ENCODE measurements around the gene VIPAS39. TPM values are rescaled to one million over a fixed set of nuclear protein-coding genes. Genes with fewer than 3 reads are reported as not detected.

The VIPAS39 gene
- total and polyA plus RNA-seq, 2 of the 13 experiments (the other 11 are each of a cell fraction or from before 2014, with no cell fraction given): 13.3 to 21.5 TPM

GRCh38 chr14:77478796-77479195 is 21.4 kb upstream of the VIPAS39 start:
- no peaks in the 10 kb centered on the region for H3K27me3 ChIP-seq (ENCODE audit: control insufficient read depth in 1 of 2, insufficient read depth in 2 of 2, low read length in 2 of 2)
- BruUV-seq (replicated peaks): no TSS peak
- H3K4me3 ChIP-seq (replicated peaks in 1 of 3; ENCODE audit: insufficient read depth in 1 of 3, low read depth in 2 of 3, low read length in 3 of 3): no peak overlapping the region
- in situ Hi-C loops (cut with HindIII; ENCODE audit: extremely low pct_ligation_motif_present, low pct_unique_long_range_greater_than_20kb): no loop called here
- no peak overlapping the region for H3K9ac ChIP-seq (ENCODE audit: insufficient read depth, low read depth, low read length)
- DNase-seq (ENCODE audit: low spot score): no peak
- H3K4me1 ChIP-seq (ENCODE audit: insufficient read depth, low read length): no peaks in the 10 kb centered on the region
- intact Hi-C loops (cut with micrococcal nuclease; ENCODE audit: unreplicated experiment): no loop called here
- no peak for FAIRE-seq
- ChIA-PET POLR2A (no interaction called here), CTCF (ENCODE audit: low intra/inter-chr PET ratio, low total read pairs) (no interaction called here)
- 100% methylated on average over 1 of the region's 1 CpG for WGBS (ENCODE audit: low lambda C conversion rate)
- no peak for ATAC-seq
- H3K9me3 ChIP-seq (ENCODE audit: low read length): no peaks in the 10 kb centered on the region
- no peaks in the 10 kb centered on the region for H4K20me1 ChIP-seq (ENCODE audit: insufficient read depth, low read length)
- H2AFZ ChIP-seq (ENCODE audit: low read length): no peak overlapping the region
- no peak overlapping the region for H3K27ac ChIP-seq (ENCODE audit: extremely low read length, insufficient read depth, low read length)
- H3K79me2 ChIP-seq (ENCODE audit: insufficient read depth, low read length): no peaks in the 10 kb centered on the region
- peaks cover 36 to 44% of the 10 kb centered on the region in 2 experiments for H3K36me3 ChIP-seq (replicated peaks in 1 of 2; ENCODE audit: control insufficient read depth in 1 of 2, insufficient read depth in 2 of 2, low read length in 2 of 2)
- no peak overlapping the region for H3K4me2 ChIP-seq (ENCODE audit: low read depth, low read length)
- TF ChIP-seq BHLHE40 (IDR thresholded peaks at IDR 0.05; ENCODE audit: low read length) (no peak), SMC3 (IDR thresholded peaks at IDR 0.05; ENCODE audit: low read length) (no peak), NFIC (IDR thresholded peaks at IDR 0.05; ENCODE audit: low read length) (no peak), THYN1 (CRISPR knock-in tag; IDR thresholded peaks at IDR 0.05; ENCODE audit: borderline replicate concordance, low read depth) (no peak), HOXD1 (CRISPR knock-in tag; IDR thresholded peaks at IDR 0.05) (no peak), ZNF512B (CRISPR knock-in tag; IDR thresholded peaks at IDR 0.05; ENCODE audit: borderline replicate concordance) (no peak), CCDC6 (CRISPR knock-in tag; IDR thresholded peaks at IDR 0.05) (no peak)
- TF ChIP-seq, protein P1, sequence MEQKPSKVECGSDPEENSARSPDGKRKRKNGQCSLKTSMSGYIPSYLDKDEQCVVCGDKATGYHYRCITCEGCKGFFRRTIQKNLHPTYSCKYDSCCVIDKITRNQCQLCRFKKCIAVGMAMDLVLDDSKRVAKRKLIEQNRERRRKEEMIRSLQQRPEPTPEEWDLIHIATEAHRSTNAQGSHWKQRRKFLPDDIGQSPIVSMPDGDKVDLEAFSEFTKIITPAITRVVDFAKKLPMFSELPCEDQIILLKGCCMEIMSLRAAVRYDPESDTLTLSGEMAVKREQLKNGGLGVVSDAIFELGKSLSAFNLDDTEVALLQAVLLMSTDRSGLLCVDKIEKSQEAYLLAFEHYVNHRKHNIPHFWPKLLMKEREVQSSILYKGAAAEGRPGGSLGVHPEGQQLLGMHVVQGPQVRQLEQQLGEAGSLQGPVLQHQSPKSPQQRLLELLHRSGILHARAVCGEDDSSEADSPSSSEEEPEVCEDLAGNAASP (CRISPR knock-in tag; IDR thresholded peaks at IDR 0.05; ENCODE audit: borderline replicate concordance): no peak
- TF ChIP-seq, protein P2, sequence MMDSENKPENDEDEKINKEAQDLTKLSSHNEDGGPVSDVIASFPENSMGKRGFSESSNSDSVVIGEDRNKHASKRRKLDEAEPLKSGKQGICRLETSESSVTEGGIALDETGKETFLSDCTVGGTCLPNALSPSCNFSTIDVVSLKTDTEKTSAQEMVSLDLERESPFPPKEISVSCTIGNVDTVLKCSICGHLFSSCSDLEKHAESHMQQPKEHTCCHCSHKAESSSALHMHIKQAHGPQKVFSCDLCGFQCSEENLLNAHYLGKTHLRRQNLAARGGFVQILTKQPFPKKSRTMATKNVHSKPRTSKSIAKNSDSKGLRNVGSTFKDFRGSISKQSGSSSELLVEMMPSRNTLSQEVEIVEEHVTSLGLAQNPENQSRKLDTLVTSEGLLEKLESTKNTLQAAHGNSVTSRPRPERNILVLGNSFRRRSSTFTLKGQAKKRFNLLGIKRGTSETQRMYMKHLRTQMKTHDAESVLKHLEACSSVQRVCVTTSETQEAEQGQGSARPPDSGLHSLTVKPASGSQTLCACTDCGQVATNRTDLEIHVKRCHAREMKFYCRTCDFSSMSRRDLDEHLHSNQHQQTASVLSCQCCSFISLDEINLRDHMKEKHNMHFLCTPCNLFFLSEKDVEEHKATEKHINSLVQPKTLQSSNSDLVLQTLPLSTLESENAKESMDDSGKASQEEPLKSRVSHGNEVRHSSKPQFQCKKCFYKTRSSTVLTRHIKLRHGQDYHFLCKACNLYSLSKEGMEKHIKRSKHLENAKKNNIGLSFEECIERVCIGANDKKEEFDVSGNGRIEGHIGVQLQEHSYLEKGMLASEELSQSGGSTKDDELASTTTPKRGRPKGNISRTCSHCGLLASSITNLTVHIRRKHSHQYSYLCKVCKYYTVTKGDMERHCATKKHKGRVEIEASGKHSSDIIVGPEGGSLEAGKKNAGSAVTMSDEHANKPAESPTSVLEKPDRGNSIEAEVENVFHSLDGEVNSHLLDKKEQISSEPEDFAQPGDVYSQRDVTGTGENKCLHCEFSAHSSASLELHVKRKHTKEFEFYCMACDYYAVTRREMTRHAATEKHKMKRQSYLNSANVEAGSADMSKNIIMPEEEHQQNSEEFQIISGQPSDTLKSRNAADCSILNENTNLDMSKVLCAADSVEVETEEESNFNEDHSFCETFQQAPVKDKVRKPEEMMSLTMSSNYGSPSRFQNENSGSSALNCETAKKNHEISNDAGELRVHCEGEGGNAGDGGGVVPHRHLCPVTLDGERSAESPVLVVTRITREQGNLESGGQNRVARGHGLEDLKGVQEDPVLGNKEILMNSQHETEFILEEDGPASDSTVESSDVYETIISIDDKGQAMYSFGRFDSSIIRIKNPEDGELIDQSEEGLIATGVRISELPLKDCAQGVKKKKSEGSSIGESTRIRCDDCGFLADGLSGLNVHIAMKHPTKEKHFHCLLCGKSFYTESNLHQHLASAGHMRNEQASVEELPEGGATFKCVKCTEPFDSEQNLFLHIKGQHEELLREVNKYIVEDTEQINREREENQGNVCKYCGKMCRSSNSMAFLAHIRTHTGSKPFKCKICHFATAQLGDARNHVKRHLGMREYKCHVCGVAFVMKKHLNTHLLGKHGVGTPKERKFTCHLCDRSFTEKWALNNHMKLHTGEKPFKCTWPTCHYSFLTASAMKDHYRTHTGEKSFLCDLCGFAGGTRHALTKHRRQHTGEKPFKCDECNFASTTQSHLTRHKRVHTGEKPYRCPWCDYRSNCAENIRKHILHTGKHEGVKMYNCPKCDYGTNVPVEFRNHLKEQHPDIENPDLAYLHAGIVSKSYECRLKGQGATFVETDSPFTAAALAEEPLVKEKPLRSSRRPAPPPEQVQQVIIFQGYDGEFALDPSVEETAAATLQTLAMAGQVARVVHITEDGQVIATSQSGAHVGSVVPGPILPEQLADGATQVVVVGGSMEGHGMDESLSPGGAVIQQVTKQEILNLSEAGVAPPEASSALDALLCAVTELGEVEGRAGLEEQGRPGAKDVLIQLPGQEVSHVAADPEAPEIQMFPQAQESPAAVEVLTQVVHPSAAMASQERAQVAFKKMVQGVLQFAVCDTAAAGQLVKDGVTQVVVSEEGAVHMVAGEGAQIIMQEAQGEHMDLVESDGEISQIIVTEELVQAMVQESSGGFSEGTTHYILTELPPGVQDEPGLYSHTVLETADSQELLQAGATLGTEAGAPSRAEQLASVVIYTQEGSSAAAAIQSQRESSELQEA (CRISPR knock-in tag; IDR thresholded peaks at IDR 0.05; ENCODE audit: not compliant biosample characterization): no peak
- TF ChIP-seq, protein P3, sequence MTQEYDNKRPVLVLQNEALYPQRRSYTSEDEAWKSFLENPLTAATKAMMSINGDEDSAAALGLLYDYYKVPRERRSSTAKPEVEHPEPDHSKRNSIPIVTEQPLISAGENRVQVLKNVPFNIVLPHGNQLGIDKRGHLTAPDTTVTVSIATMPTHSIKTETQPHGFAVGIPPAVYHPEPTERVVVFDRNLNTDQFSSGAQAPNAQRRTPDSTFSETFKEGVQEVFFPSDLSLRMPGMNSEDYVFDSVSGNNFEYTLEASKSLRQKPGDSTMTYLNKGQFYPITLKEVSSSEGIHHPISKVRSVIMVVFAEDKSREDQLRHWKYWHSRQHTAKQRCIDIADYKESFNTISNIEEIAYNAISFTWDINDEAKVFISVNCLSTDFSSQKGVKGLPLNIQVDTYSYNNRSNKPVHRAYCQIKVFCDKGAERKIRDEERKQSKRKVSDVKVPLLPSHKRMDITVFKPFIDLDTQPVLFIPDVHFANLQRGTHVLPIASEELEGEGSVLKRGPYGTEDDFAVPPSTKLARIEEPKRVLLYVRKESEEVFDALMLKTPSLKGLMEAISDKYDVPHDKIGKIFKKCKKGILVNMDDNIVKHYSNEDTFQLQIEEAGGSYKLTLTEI (CRISPR knock-in tag; conservative IDR thresholded peaks at IDR 0.05): no peak
